ENCODE results near the gene CENPN. TPM values are rescaled to one million over a fixed set of nuclear protein-coding genes. Genes with fewer than 3 reads are reported as not detected.

CENPN gene
- total and polyA plus RNA-seq, 4 donors = 16.6 to 20.5 (median 18.8) TPM

DNA sequence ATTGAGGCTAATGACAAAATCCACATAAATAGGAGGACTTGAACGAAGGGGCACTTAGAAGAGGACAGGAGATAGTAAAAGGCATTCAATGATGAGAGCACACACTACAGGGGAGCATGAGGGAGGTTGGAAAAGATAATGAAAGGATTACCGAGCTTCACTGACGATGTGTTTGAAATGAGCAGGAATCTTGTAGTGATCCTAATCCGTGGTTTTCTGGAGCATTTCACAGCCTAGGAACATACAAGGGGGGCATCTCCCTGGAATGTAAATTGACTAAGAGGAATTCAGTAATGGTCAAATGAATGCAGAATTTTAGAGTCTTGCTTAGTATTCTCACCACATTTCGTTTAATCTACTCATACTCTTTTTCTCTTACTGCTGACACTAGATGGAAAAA is 33.8 kb downstream of the CENPN start:
- WGBS (ENCODE audit: insufficient coverage) = 62% methylated on average over 4 of the region's 5 CpGs
- H3K4me1 ChIP-seq (ENCODE audit: control insufficient read depth, insufficient read depth, low read length) = peaks cover 6% of the 10 kb centered on the region
- DNase-seq (ENCODE audit: low read depth in 4 of 6, low spot score in 6 of 6) = peak in 1 of 6 donors; percentile 9
- no peaks in the 10 kb centered on the region for H3K9me3 ChIP-seq (ENCODE audit: control insufficient read depth, insufficient read depth, low read length)
- H3K36me3 ChIP-seq (ENCODE audit: control insufficient read depth, insufficient read depth, low read length) = peaks cover 23% of the 10 kb centered on the region
- H3K27me3 ChIP-seq (ENCODE audit: control insufficient read depth, insufficient read depth, low read length) = no peaks in the 10 kb centered on the region
- no peak overlapping the region for H3K4me3 ChIP-seq (ENCODE audit: low read depth, low read length)
- H3K27ac ChIP-seq (ENCODE audit: low read depth, low read length) = no peak overlapping the region

DNA sequence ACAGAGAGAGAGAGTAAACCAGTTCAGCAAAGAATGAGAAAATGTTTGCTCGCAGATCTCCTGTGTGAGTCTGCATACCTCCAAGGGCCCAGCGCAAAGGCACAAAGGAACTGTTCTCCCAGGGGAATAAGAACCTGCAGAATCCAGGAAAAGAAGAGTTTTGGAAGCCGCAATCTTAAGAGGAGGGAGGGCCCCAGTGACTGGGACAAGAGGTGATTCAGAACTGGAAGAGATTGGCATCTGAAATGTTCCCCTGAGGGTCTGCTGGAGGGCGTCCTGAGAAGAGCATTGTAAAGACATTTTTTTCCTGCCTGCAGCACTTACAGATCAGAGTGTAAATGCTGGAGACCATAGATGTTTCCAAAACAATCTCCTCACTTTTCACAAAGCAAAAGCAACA is 34.7 kb downstream of the CENPN start:
- no peak overlapping the region for H3K4me3 ChIP-seq (ENCODE audit: low read depth, low read length)
- DNase-seq (ENCODE audit: low read depth in 4 of 6, low spot score in 6 of 6) = no peak
- peaks cover 23% of the 10 kb centered on the region for H3K36me3 ChIP-seq (ENCODE audit: control insufficient read depth, insufficient read depth, low read length)
- no peak overlapping the region for H3K27ac ChIP-seq (ENCODE audit: low read depth, low read length)
- peaks cover 6% of the 10 kb centered on the region for H3K4me1 ChIP-seq (ENCODE audit: control insufficient read depth, insufficient read depth, low read length)
- 78% methylated on average over 4 of the region's 4 CpGs for WGBS (ENCODE audit: insufficient coverage)
- H3K9me3 ChIP-seq (ENCODE audit: control insufficient read depth, insufficient read depth, low read length) = no peaks in the 10 kb centered on the region
- H3K27me3 ChIP-seq (ENCODE audit: control insufficient read depth, insufficient read depth, low read length) = no peaks in the 10 kb centered on the region

DNA sequence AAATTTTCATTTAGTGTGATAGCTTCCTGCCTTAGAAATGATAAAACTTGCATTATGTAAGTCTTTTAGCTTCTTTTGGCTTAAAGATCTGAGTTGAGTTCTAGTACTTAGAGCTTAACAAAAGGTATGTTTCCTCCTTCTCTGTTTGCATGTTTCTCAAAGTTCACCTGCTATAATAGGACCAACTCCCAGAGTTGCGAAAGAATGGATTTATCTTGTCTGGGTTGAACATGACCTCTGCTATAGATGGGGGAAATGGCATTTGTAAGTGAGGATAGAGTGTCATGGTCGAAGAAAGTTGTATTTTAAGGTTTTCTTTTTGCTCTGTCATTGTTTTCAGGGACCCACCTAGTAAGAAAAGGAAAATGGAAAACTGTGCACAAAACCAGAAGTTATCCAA is 35.8 kb downstream of the CENPN start:
- no peak overlapping the region for H3K27ac ChIP-seq (ENCODE audit: low read depth, low read length)
- H3K4me1 ChIP-seq (ENCODE audit: control insufficient read depth, insufficient read depth, low read length) = no peaks in the 10 kb centered on the region
- 100% methylated on average over 2 of the region's 2 CpGs for WGBS (ENCODE audit: insufficient coverage)
- no peaks in the 10 kb centered on the region for H3K27me3 ChIP-seq (ENCODE audit: control insufficient read depth, insufficient read depth, low read length)
- no peak for DNase-seq (ENCODE audit: low read depth in 4 of 6, low spot score in 6 of 6)
- no peak overlapping the region for H3K4me3 ChIP-seq (ENCODE audit: low read depth, low read length)
- H3K36me3 ChIP-seq (ENCODE audit: control insufficient read depth, insufficient read depth, low read length) = peaks cover 23% of the 10 kb centered on the region
- H3K9me3 ChIP-seq (ENCODE audit: control insufficient read depth, insufficient read depth, low read length) = no peaks in the 10 kb centered on the region

DNA sequence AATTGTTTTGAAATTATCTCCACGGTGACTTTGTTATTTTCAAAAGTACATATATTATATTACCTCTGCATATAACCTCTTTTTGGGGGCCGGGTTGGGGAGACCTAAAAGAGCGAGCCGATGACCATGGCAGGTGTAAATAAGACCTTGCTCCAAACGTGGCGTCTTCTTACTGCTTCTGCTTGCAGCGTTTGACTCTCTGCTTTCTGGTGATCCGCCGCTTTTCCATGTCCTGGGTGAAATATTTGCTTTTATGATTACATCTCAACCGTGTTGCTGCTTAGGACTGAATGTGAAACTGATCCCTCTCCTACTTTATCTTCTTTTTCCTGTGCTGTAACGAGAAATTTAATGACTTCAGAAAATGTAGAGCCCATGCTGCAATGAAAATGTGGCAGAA is 46.7 kb downstream of the CENPN start:
- no peak for DNase-seq (ENCODE audit: low read depth in 4 of 6, low spot score in 6 of 6)
- H3K9me3 ChIP-seq (ENCODE audit: control insufficient read depth, insufficient read depth, low read length) = peaks cover 8% of the 10 kb centered on the region
- H3K27me3 ChIP-seq (ENCODE audit: control insufficient read depth, insufficient read depth, low read length) = no peaks in the 10 kb centered on the region
- no peaks in the 10 kb centered on the region for H3K4me1 ChIP-seq (ENCODE audit: control insufficient read depth, insufficient read depth, low read length)
- no peak overlapping the region for H3K27ac ChIP-seq (ENCODE audit: low read depth, low read length)
- WGBS (ENCODE audit: insufficient coverage) = 86% methylated on average over 5 of the region's 11 CpGs
- peaks cover 2% of the 10 kb centered on the region for H3K36me3 ChIP-seq (ENCODE audit: control insufficient read depth, insufficient read depth, low read length)
- H3K4me3 ChIP-seq (ENCODE audit: low read depth, low read length) = no peak overlapping the region

DNA sequence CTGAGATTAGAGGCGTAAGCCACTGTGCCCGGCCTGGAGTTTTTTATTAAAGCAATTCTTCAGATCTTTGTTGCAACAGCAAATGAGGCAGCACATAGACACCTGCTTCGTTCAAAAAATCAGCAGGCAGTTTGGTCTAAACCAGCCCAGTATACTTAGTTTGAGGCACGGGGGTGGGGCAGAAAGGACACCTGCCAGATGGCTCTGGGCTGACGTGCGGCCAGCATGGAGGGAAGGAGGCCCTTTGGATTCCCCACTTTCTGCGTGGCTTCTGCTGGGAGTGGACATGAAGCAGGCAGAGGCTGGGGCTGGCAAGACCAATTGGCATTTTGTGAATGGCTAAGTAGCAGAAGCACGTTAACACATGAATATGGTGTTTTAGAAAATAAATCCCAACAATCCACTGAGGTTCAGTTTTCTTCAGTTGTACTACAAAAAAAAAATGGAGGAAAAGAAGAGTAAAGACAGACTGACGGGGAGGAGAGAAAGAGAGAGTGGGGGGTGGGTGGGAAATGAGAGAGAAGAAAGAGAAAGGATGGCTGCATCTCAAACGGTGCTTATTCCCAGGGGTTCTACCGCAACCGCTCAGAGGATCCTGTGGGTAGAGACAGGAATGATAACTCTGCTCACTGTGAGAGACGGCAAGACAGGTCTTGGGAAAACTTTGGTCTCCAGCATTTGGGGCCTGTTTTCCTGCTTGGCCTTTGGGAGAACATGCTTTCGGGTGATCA is 53.7 kb downstream of the CENPN start:
- no peak for DNase-seq (ENCODE audit: low read depth in 4 of 6, low spot score in 6 of 6)
- WGBS (ENCODE audit: insufficient coverage) = 69% methylated on average over 12 of the region's 14 CpGs

DNA sequence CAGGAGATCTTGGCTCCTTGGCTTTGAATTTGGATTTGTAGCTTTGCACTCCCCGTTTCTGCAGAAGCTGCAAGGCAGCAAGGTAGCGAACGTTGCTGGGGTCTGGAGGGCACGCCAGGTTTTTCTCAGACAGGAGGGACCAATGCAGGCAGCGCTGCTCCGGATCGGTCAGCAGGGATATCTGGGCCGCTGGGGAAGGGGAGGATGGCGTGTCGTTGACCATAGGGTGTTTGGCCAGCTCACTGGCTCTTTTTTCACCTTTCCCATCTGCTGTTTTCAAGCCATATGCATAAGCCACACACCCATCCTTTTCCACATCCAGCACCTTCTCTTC is 54.3 kb downstream of the CENPN start:
- no peak overlapping the region for H3K4me3 ChIP-seq (ENCODE audit: low read depth, low read length)
- no peak overlapping the region for H3K27ac ChIP-seq (ENCODE audit: low read depth, low read length)
- no peak for DNase-seq (ENCODE audit: low read depth in 4 of 6, low spot score in 6 of 6)
- H3K27me3 ChIP-seq (ENCODE audit: control insufficient read depth, insufficient read depth, low read length) = no peaks in the 10 kb centered on the region
- 74% methylated on average over 7 of the region's 10 CpGs for WGBS (ENCODE audit: insufficient coverage)
- H3K4me1 ChIP-seq (ENCODE audit: control insufficient read depth, insufficient read depth, low read length) = no peaks in the 10 kb centered on the region
- H3K36me3 ChIP-seq (ENCODE audit: control insufficient read depth, insufficient read depth, low read length) = peaks cover 20% of the 10 kb centered on the region
- no peaks in the 10 kb centered on the region for H3K9me3 ChIP-seq (ENCODE audit: control insufficient read depth, insufficient read depth, low read length)

More for the DNA sequence above, 53.7 kb downstream of the CENPN start:
- H3K4me3 ChIP-seq (ENCODE audit: low read depth, low read length) = no peak overlapping the region
- H3K36me3 ChIP-seq (ENCODE audit: control insufficient read depth, insufficient read depth, low read length) = peaks cover 20% of the 10 kb centered on the region
- H3K27ac ChIP-seq (ENCODE audit: low read depth, low read length) = no peak overlapping the region
- no peaks in the 10 kb centered on the region for H3K27me3 ChIP-seq (ENCODE audit: control insufficient read depth, insufficient read depth, low read length)
- H3K4me1 ChIP-seq (ENCODE audit: control insufficient read depth, insufficient read depth, low read length) = no peaks in the 10 kb centered on the region
- H3K9me3 ChIP-seq (ENCODE audit: control insufficient read depth, insufficient read depth, low read length) = no peaks in the 10 kb centered on the region

DNA sequence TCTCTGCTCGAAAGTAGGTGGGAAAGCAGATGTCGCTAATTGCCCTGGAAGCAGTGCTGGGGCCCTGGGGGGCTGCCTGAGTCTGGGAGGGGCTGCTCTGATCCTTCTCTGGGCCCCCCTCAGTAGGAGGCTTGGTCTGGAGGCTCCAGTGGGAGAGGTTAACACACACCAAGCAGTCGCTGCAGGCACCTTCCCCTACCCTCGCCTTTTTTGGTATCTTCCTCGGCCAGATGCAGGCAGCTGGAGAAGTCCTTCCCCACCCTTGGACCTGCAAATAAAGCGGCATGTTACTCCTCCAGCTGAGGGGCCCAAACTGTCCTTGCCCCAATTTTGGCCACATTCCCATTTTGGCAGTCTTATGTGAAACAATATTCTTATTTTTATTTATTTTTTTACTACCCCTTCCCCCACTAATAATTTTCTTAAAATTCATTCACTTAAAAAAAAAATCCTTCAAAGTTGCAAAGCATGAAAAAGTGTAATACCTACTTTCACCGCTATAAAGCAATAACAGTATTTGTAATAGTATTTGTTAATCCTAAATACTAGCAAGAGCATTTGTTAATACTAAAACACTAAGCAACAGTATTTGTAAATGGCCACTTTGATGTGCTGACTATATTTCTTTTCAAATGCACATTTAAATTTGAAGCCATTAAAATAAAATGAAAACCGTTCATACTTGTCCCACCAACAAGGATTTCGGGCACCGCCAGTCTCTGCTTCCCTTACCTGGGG is 55.0 kb downstream of the CENPN start:
- Histone ChIP-seq H3K9me3 (ENCODE audit: control insufficient read depth, insufficient read depth, low read length) (no peaks in the 10 kb centered on the region), H3K4me3 (ENCODE audit: low read depth, low read length) (no peak overlapping the region), H3K36me3 (ENCODE audit: control insufficient read depth, insufficient read depth, low read length) (peaks cover 20% of the 10 kb centered on the region), H3K27ac (ENCODE audit: low read depth, low read length) (no peak overlapping the region), H3K27me3 (ENCODE audit: control insufficient read depth, insufficient read depth, low read length) (no peaks in the 10 kb centered on the region), H3K4me1 (ENCODE audit: control insufficient read depth, insufficient read depth, low read length) (no peaks in the 10 kb centered on the region)
- no peak for DNase-seq (ENCODE audit: low read depth in 4 of 6, low spot score in 6 of 6)
- WGBS (ENCODE audit: insufficient coverage) = 53% methylated on average over 5 of the region's 10 CpGs

DNA sequence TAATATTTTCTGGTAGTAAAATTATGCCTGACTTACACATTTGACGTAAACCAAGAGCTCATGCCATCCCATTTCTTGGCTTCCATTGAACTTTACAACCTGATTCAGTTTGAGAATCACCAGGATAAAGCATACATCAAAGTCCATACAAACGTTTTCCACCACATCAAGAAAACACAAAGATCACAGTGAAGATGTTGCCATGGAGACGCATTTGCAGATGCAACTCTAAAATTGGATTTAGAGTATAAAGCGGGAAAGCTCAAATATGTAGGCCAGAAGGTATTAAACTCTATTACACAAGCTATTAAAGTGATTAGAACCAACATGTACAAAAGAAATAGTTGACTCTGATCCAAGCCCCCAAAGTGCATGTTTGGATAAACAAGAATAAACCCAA is 59.7 kb downstream of the CENPN start:
- H3K36me3 ChIP-seq (ENCODE audit: control insufficient read depth, insufficient read depth, low read length) = peaks cover 2% of the 10 kb centered on the region
- H3K9me3 ChIP-seq (ENCODE audit: control insufficient read depth, insufficient read depth, low read length) = no peaks in the 10 kb centered on the region
- DNase-seq (ENCODE audit: low read depth in 4 of 6, low spot score in 6 of 6) = peak in 2 of 6 donors; percentile 69 to 73
- no peaks in the 10 kb centered on the region for H3K4me1 ChIP-seq (ENCODE audit: control insufficient read depth, insufficient read depth, low read length)
- H3K27me3 ChIP-seq (ENCODE audit: control insufficient read depth, insufficient read depth, low read length) = no peaks in the 10 kb centered on the region
- H3K4me3 ChIP-seq (ENCODE audit: low read depth, low read length) = no peak overlapping the region
- no CpG with 5 or more reads among the region's 4 CpGs for WGBS (ENCODE audit: insufficient coverage)
- H3K27ac ChIP-seq (ENCODE audit: low read depth, low read length) = no peak overlapping the region

DNA sequence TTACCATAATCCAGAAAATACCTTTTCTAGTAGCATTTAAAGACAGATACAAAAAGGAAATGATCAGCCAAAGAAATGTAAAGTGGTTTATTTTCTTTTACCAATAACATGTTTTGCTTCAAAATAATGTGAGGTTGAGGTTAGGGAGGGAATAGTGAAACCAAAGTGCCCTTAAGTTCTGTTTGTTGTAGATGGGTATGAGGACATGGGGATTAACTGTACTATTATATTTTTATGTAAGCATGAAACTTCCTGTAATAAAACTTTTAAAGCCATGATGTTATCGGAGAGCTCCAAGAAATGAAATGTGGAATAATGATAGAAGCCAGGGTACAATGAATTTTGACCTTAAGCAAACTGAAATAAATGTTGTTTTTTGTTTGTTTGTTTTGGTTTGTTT is 60.2 kb downstream of the CENPN start:
- no peak overlapping the region for H3K4me3 ChIP-seq (ENCODE audit: low read depth, low read length)
- peak in 1 of 6 donors; percentile 40 for DNase-seq (ENCODE audit: low read depth in 4 of 6, low spot score in 6 of 6)
- WGBS (ENCODE audit: insufficient coverage) = no CpG with 5 or more reads among the region's 1 CpG
- H3K4me1 ChIP-seq (ENCODE audit: control insufficient read depth, insufficient read depth, low read length) = no peaks in the 10 kb centered on the region
- no peaks in the 10 kb centered on the region for H3K36me3 ChIP-seq (ENCODE audit: control insufficient read depth, insufficient read depth, low read length)
- no peaks in the 10 kb centered on the region for H3K27me3 ChIP-seq (ENCODE audit: control insufficient read depth, insufficient read depth, low read length)
- H3K9me3 ChIP-seq (ENCODE audit: control insufficient read depth, insufficient read depth, low read length) = no peaks in the 10 kb centered on the region
- no peak overlapping the region for H3K27ac ChIP-seq (ENCODE audit: low read depth, low read length)

DNA sequence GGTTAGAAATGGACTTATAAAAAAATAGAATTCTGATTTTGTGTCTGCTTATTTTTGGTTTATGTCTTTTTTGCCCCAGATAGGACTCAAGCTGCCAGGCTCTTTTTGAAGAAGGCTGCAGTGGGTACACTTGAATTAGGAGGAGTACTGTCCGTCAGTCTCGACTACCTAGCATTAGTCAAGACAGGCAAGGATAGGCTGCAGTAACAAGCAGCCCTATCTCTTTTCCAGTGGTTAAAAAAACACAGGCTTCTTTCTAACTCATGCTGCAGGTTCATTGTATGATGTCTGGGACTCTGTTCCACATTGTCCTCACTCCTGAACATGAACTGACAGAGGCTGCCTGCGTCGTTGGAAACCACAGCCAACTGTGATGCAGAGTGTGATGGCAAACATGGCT is 62.0 kb downstream of the CENPN start:
- WGBS (ENCODE audit: insufficient coverage) = 95% methylated on average over 2 of the region's 4 CpGs
- Histone ChIP-seq H3K9me3 (ENCODE audit: control insufficient read depth, insufficient read depth, low read length) (no peaks in the 10 kb centered on the region), H3K27me3 (ENCODE audit: control insufficient read depth, insufficient read depth, low read length) (no peaks in the 10 kb centered on the region), H3K4me1 (ENCODE audit: control insufficient read depth, insufficient read depth, low read length) (no peaks in the 10 kb centered on the region), H3K36me3 (ENCODE audit: control insufficient read depth, insufficient read depth, low read length) (no peaks in the 10 kb centered on the region), H3K27ac (ENCODE audit: low read depth, low read length) (no peak overlapping the region), H3K4me3 (ENCODE audit: low read depth, low read length) (no peak overlapping the region)
- DNase-seq (ENCODE audit: low read depth in 4 of 6, low spot score in 6 of 6) = no peak
